Measurements from ENCODE around the gene TCP11L2. TPM values are rescaled to one million over a fixed set of nuclear protein-coding genes. Genes with fewer than 3 reads are reported as not detected.
A peak's percentile ranks its signal among the peaks of the same experiment; 100 is the strongest.

TCP11L2 gene
- total RNA-seq = 10 to 100 TPM; 13.3 to 45.6 TPM

GRCh38 chr12:106302401-106303201, at the start of gene TCP11L2:
Gene TCP11L2, plus strand, starts transcription at chr12:106302733. Its CDS starts 8,343 bp downstream, at chr12:106311076.
- H3K4me1 ChIP-seq = no peaks in the 10 kb centered on the region
- no peak for TF ChIP-seq CTCF (IDR thresholded peaks at IDR 0.05)

GRCh38 chr12:106254724-106255123, 47.8 kb upstream of the TCP11L2 start:
- H3K36me3 ChIP-seq = no peaks in the 10 kb centered on the region
- H3K4me1 ChIP-seq = no peaks in the 10 kb centered on the region

More at GRCh38 chr12:106302401-106303201, at the start of gene TCP11L2:
- DNase-seq = peak; percentile 91
- Histone ChIP-seq H3K4me3 (peak within 1 kb of the TSS; percentile 84), H3K9me3 (no peaks in the 10 kb centered on the region), H3K27me3 (no peaks in the 10 kb centered on the region), H3K27ac (peak within 1 kb of the TSS; percentile 96), H3K36me3 (no peaks in the 10 kb centered on the region), H3K9ac (ENCODE audit: low read depth in 2 of 2, low read length in 2 of 2) (peak within 1 kb of the TSS; percentile 90 to 95)
- intact Hi-C loops (cut with DNase I) = loop anchor here (5.0 kb wide), 1 partner anchor 790 kb away; the partner anchor contains the start of gene CRY1

DNA sequence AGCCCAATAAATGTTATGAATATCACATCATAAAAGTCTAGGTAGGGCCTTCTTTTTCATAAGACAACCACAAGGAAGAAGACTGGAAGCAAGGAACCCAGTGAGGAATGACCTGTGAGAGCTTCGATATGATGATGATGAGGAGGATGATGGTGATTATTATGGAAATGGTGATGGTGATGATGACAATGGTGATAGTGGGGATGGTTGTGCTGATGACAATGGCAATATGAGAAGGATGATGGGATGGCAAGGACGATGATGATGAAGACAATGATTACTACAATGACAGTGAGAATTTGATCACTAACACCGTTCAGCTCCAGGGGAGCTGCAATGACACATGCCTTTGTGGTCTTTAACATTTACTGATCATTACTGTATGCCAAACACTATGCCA, 47.0 kb upstream of the TCP11L2 start:
- H3K36me3 ChIP-seq = no peaks in the 10 kb centered on the region
- DNase-seq = no peak
- no peak overlapping the region for H3K9ac ChIP-seq (ENCODE audit: low read depth in 2 of 2, low read length in 2 of 2)
- H3K9me3 ChIP-seq = no peaks in the 10 kb centered on the region
- intact Hi-C loops (cut with DNase I) = no loop called here
- no peaks in the 10 kb centered on the region for H3K4me1 ChIP-seq
- TF ChIP-seq CTCF (IDR thresholded peaks at IDR 0.05) = no peak
- no peak overlapping the region for H3K27ac ChIP-seq
- H3K4me3 ChIP-seq = no peak overlapping the region
- no peaks in the 10 kb centered on the region for H3K27me3 ChIP-seq

More at GRCh38 chr12:106254724-106255123, 47.8 kb upstream of the TCP11L2 start:
- intact Hi-C loops (cut with DNase I) = no loop called here
- Histone ChIP-seq H3K4me3 (no peak overlapping the region), H3K27ac (no peak overlapping the region), H3K9ac (ENCODE audit: low read depth in 2 of 2, low read length in 2 of 2) (no peak overlapping the region), H3K27me3 (no peaks in the 10 kb centered on the region), H3K9me3 (no peaks in the 10 kb centered on the region)
- peak; percentile 8 for DNase-seq
- TF ChIP-seq CTCF (IDR thresholded peaks at IDR 0.05) = no peak

- no peak for TF ChIP-seq CTCF (IDR thresholded peaks at IDR 0.05)
- Histone ChIP-seq H3K9me3 (no peaks in the 10 kb centered on the region), H3K36me3 (no peaks in the 10 kb centered on the region), H3K9ac (ENCODE audit: low read depth in 2 of 2, low read length in 2 of 2) (no peak overlapping the region), H3K4me3 (no peak overlapping the region), H3K27me3 (no peaks in the 10 kb centered on the region), H3K4me1 (no peaks in the 10 kb centered on the region), H3K27ac (no peak overlapping the region)
- DNase-seq = no peak
- intact Hi-C loops (cut with DNase I) = no loop called here
Observed at GRCh38 chr12:106255952-106256351, 46.6 kb upstream of the TCP11L2 start.

DNA sequence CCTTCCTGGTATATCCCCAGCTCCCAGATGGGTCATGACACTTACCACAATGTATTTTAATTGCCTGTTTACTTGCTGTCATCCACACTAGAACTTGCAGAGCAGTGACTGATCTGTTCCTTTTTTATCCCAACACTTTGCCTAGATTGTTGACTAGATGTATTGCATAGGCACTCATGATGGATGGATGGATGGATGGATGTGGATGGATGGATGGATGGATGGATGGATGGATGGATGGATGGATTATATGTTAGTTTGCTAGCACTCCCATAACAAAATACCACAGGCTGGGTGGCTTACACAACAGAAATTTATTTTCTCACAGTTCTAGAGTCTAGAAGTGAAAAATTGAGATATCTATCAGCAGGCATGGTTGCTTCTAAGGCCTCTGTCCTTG, 46.0 kb upstream of the TCP11L2 start:
- Histone ChIP-seq H3K9me3 (no peaks in the 10 kb centered on the region), H3K27ac (no peak overlapping the region), H3K9ac (ENCODE audit: low read depth in 2 of 2, low read length in 2 of 2) (no peak overlapping the region), H3K4me1 (no peaks in the 10 kb centered on the region), H3K36me3 (no peaks in the 10 kb centered on the region), H3K27me3 (no peaks in the 10 kb centered on the region), H3K4me3 (no peak overlapping the region)
- DNase-seq = no peak
- intact Hi-C loops (cut with DNase I) = no loop called here
- no peak for TF ChIP-seq CTCF (IDR thresholded peaks at IDR 0.05)
